Measurements from ENCODE around the gene BRMS1L. TPM values are rescaled to one million over a fixed set of nuclear protein-coding genes. Genes with fewer than 3 reads are reported as not detected.

BRMS1L gene
- total and polyA plus RNA-seq, 10 donors: 1.9 to 8.0 (median 5.8) TPM

- DNase-seq: no peak
- Histone ChIP-seq H3K4me3 (no peak overlapping the region), H3K4me1 (peaks cover 0 to 12% (median 6%) of the 10 kb centered on the region in 6 donors), H3K36me3 (no peaks in the 10 kb centered on the region), H3K27me3 (replicated peaks in 1 of 7) (no peaks in the 10 kb centered on the region), H3K27ac (no peak overlapping the region), H3K9me3 (no peaks in the 10 kb centered on the region)
- TF ChIP-seq POLR2AphosphoS5 (IDR thresholded peaks at IDR 0.05) (no peak), CTCF (IDR thresholded peaks at IDR 0.05 in 8 of 11, conservative IDR thresholded peaks at IDR 0.05 in 3 of 11) (no peak), POLR2A (IDR thresholded peaks at IDR 0.05) (no peak)
- WGBS, 5 donors: 76 to 89% (median 80%) methylated on average over 2 of the region's 2 CpGs
- intact Hi-C loops (cut with DNase I; ENCODE audit: low total_unique reads): no loop called here
These were observed 49.2 kb downstream of the BRMS1L start for GRCh38 chr14:35875296-35875695.

GRCh38 chr14:35877276-35877675 is 51.1 kb downstream of the BRMS1L start:
- Histone ChIP-seq H3K9me3 (no peaks in the 10 kb centered on the region), H3K27me3 (replicated peaks in 1 of 7) (no peaks in the 10 kb centered on the region), H3K4me1 (peaks cover 0 to 12% (median 6%) of the 10 kb centered on the region in 6 donors), H3K27ac (no peak overlapping the region), H3K36me3 (no peaks in the 10 kb centered on the region), H3K4me3 (no peak overlapping the region)
- intact Hi-C loops (cut with DNase I; ENCODE audit: low total_unique reads): no loop called here
- WGBS, 5 donors: 68 to 92% (median 90%) methylated on average over 3 of the region's 3 CpGs
- no peak for DNase-seq
- TF ChIP-seq POLR2AphosphoS5 (IDR thresholded peaks at IDR 0.05): no peak
- TF ChIP-seq CTCF (IDR thresholded peaks at IDR 0.05 in 8 of 11, conservative IDR thresholded peaks at IDR 0.05 in 3 of 11): no peak
- TF ChIP-seq POLR2A (IDR thresholded peaks at IDR 0.05): no peak

- Histone ChIP-seq H3K27me3 (replicated peaks in 1 of 7) (no peaks in the 10 kb centered on the region), H3K36me3 (no peaks in the 10 kb centered on the region), H3K27ac (no peak overlapping the region), H3K4me1 (peaks cover 0 to 12% (median 6%) of the 10 kb centered on the region in 6 donors), H3K4me3 (no peak overlapping the region), H3K9me3 (no peaks in the 10 kb centered on the region)
- DNase-seq: no peak
- TF ChIP-seq POLR2A (IDR thresholded peaks at IDR 0.05) (no peak), CTCF (IDR thresholded peaks at IDR 0.05 in 8 of 11, conservative IDR thresholded peaks at IDR 0.05 in 3 of 11) (no peak), POLR2AphosphoS5 (IDR thresholded peaks at IDR 0.05) (no peak)
- WGBS, 5 donors: 14 to 21% (median 17%) methylated on average over 9 of the region's 9 CpGs
- intact Hi-C loops (cut with DNase I; ENCODE audit: low total_unique reads): no loop called here
These were observed 52.4 kb downstream of the BRMS1L start for GRCh38 chr14:35878272-35879150.

GRCh38 chr14:35879151-35879648 is 53.1 kb downstream of the BRMS1L start:
- Histone ChIP-seq H3K36me3 (no peaks in the 10 kb centered on the region), H3K27me3 (replicated peaks in 1 of 7) (no peaks in the 10 kb centered on the region), H3K4me3 (no peak overlapping the region), H3K9me3 (no peaks in the 10 kb centered on the region), H3K4me1 (peaks cover 0 to 12% (median 6%) of the 10 kb centered on the region in 6 donors), H3K27ac (no peak overlapping the region)
- no peak for TF ChIP-seq POLR2A (IDR thresholded peaks at IDR 0.05)
- no peak for TF ChIP-seq POLR2AphosphoS5 (IDR thresholded peaks at IDR 0.05)
- TF ChIP-seq CTCF (IDR thresholded peaks at IDR 0.05 in 8 of 11, conservative IDR thresholded peaks at IDR 0.05 in 3 of 11): no peak
- intact Hi-C loops (cut with DNase I; ENCODE audit: low total_unique reads): no loop called here
- DNase-seq: no peak
- 19 to 24% (median 23%) methylated on average over 2 of the region's 2 CpGs for WGBS, 5 donors
